ENCODE results near the gene DENND1A. TPM values are rescaled to one million over a fixed set of nuclear protein-coding genes. Genes with fewer than 3 reads are reported as not detected.

The DENND1A gene
- total and polyA plus RNA-seq, 2 of the 13 experiments (the other 11 are each of a cell fraction or from before 2014, with no cell fraction given): 14.8 to 30.1 TPM

DNA sequence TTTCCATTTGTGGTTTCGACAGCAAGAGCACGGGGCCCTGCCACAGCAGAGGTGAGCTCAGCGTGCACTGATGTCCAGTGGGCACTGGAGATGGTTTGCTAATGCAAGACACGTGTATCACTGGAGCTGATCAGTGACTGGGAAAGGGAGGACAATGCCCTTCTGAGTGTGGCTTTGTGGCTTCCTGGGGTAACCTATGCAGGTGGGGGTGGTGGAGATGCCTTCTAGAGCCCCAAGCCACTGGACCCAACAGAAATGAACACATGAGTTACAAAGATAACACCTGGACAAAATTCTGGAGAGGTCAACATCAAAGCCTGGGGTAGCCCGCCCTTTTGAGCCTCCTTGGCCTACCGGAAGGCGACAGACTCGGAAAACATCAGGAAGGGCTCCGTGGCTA is 312.6 kb downstream of the DENND1A start:
- no peak overlapping the region for H2AFZ ChIP-seq (ENCODE audit: low read length)
- ChIA-PET CTCF (ENCODE audit: low intra/inter-chr PET ratio, low total read pairs) (no interaction called here), POLR2A (no interaction called here)
- no peak for ATAC-seq
- no peak overlapping the region for H3K4me2 ChIP-seq (ENCODE audit: low read depth, low read length)
- in situ Hi-C loops (cut with HindIII; ENCODE audit: extremely low pct_ligation_motif_present, low pct_unique_long_range_greater_than_20kb) (no loop called here), intact Hi-C loops (cut with micrococcal nuclease; ENCODE audit: unreplicated experiment) (no loop called here)
- H4K20me1 ChIP-seq (ENCODE audit: insufficient read depth, low read length): no peaks in the 10 kb centered on the region
- no peak for FAIRE-seq
- no peaks in the 10 kb centered on the region for H3K79me2 ChIP-seq (ENCODE audit: insufficient read depth, low read length)
- H3K4me1 ChIP-seq (ENCODE audit: insufficient read depth, low read length): no peaks in the 10 kb centered on the region
- H3K36me3 ChIP-seq (replicated peaks in 1 of 2; ENCODE audit: control insufficient read depth in 1 of 2, insufficient read depth in 2 of 2, low read length in 2 of 2): peaks cover 3 to 26% of the 10 kb centered on the region in 2 experiments; a peak in 3 of 5 replicates
- H3K9ac ChIP-seq (ENCODE audit: insufficient read depth, low read depth, low read length): no peak overlapping the region
- H3K9me3 ChIP-seq (ENCODE audit: low read length): no peaks in the 10 kb centered on the region
- BruUV-seq (replicated peaks): no TSS peak
- no peak overlapping the region for H3K27ac ChIP-seq (ENCODE audit: extremely low read length, insufficient read depth, low read length)
- no peak overlapping the region for H3K4me3 ChIP-seq (replicated peaks in 1 of 3; ENCODE audit: insufficient read depth in 1 of 3, low read depth in 2 of 3, low read length in 3 of 3)
- no peaks in the 10 kb centered on the region for H3K27me3 ChIP-seq (ENCODE audit: control insufficient read depth in 1 of 2, insufficient read depth in 2 of 2, low read length in 2 of 2)
- no peak for DNase-seq (ENCODE audit: low spot score)
- WGBS (ENCODE audit: low lambda C conversion rate): 99% methylated on average over 8 of the region's 9 CpGs
- TF ChIP-seq ZNF567 (CRISPR knock-in tag; IDR thresholded peaks at IDR 0.05; ENCODE audit: borderline replicate concordance): no peak
- no peak for TF ChIP-seq RXRA (CRISPR knock-in tag; IDR thresholded peaks at IDR 0.05)
- TF ChIP-seq ZNF670 (CRISPR knock-in tag; IDR thresholded peaks at IDR 0.05; ENCODE audit: borderline replicate concordance): no peak
- no peak for TF ChIP-seq ZNF24 (IDR thresholded peaks at IDR 0.05)
- TF ChIP-seq, protein P1, sequence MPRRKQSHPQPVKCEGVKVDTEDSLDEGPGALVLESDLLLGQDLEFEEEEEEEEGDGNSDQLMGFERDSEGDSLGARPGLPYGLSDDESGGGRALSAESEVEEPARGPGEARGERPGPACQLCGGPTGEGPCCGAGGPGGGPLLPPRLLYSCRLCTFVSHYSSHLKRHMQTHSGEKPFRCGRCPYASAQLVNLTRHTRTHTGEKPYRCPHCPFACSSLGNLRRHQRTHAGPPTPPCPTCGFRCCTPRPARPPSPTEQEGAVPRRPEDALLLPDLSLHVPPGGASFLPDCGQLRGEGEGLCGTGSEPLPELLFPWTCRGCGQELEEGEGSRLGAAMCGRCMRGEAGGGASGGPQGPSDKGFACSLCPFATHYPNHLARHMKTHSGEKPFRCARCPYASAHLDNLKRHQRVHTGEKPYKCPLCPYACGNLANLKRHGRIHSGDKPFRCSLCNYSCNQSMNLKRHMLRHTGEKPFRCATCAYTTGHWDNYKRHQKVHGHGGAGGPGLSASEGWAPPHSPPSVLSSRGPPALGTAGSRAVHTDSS (CRISPR knock-in tag; conservative IDR thresholded peaks at IDR 0.05): no peak
- TF ChIP-seq, protein P2, sequence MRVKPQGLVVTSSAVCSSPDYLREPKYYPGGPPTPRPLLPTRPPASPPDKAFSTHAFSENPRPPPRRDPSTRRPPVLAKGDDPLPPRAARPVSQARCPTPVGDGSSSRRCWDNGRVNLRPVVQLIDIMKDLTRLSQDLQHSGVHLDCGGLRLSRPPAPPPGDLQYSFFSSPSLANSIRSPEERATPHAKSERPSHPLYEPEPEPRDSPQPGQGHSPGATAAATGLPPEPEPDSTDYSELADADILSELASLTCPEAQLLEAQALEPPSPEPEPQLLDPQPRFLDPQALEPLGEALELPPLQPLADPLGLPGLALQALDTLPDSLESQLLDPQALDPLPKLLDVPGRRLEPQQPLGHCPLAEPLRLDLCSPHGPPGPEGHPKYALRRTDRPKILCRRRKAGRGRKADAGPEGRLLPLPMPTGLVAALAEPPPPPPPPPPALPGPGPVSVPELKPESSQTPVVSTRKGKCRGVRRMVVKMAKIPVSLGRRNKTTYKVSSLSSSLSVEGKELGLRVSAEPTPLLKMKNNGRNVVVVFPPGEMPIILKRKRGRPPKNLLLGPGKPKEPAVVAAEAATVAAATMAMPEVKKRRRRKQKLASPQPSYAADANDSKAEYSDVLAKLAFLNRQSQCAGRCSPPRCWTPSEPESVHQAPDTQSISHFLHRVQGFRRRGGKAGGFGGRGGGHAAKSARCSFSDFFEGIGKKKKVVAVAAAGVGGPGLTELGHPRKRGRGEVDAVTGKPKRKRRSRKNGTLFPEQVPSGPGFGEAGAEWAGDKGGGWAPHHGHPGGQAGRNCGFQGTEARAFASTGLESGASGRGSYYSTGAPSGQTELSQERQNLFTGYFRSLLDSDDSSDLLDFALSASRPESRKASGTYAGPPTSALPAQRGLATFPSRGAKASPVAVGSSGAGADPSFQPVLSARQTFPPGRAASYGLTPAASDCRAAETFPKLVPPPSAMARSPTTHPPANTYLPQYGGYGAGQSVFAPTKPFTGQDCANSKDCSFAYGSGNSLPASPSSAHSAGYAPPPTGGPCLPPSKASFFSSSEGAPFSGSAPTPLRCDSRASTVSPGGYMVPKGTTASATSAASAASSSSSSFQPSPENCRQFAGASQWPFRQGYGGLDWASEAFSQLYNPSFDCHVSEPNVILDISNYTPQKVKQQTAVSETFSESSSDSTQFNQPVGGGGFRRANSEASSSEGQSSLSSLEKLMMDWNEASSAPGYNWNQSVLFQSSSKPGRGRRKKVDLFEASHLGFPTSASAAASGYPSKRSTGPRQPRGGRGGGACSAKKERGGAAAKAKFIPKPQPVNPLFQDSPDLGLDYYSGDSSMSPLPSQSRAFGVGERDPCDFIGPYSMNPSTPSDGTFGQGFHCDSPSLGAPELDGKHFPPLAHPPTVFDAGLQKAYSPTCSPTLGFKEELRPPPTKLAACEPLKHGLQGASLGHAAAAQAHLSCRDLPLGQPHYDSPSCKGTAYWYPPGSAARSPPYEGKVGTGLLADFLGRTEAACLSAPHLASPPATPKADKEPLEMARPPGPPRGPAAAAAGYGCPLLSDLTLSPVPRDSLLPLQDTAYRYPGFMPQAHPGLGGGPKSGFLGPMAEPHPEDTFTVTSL (CRISPR knock-in tag; IDR thresholded peaks at IDR 0.05; ENCODE audit: borderline replicate concordance): no peak
- TF ChIP-seq FOXO1 (CRISPR knock-in tag; IDR thresholded peaks at IDR 0.05): no peak
- TF ChIP-seq, protein P3, sequence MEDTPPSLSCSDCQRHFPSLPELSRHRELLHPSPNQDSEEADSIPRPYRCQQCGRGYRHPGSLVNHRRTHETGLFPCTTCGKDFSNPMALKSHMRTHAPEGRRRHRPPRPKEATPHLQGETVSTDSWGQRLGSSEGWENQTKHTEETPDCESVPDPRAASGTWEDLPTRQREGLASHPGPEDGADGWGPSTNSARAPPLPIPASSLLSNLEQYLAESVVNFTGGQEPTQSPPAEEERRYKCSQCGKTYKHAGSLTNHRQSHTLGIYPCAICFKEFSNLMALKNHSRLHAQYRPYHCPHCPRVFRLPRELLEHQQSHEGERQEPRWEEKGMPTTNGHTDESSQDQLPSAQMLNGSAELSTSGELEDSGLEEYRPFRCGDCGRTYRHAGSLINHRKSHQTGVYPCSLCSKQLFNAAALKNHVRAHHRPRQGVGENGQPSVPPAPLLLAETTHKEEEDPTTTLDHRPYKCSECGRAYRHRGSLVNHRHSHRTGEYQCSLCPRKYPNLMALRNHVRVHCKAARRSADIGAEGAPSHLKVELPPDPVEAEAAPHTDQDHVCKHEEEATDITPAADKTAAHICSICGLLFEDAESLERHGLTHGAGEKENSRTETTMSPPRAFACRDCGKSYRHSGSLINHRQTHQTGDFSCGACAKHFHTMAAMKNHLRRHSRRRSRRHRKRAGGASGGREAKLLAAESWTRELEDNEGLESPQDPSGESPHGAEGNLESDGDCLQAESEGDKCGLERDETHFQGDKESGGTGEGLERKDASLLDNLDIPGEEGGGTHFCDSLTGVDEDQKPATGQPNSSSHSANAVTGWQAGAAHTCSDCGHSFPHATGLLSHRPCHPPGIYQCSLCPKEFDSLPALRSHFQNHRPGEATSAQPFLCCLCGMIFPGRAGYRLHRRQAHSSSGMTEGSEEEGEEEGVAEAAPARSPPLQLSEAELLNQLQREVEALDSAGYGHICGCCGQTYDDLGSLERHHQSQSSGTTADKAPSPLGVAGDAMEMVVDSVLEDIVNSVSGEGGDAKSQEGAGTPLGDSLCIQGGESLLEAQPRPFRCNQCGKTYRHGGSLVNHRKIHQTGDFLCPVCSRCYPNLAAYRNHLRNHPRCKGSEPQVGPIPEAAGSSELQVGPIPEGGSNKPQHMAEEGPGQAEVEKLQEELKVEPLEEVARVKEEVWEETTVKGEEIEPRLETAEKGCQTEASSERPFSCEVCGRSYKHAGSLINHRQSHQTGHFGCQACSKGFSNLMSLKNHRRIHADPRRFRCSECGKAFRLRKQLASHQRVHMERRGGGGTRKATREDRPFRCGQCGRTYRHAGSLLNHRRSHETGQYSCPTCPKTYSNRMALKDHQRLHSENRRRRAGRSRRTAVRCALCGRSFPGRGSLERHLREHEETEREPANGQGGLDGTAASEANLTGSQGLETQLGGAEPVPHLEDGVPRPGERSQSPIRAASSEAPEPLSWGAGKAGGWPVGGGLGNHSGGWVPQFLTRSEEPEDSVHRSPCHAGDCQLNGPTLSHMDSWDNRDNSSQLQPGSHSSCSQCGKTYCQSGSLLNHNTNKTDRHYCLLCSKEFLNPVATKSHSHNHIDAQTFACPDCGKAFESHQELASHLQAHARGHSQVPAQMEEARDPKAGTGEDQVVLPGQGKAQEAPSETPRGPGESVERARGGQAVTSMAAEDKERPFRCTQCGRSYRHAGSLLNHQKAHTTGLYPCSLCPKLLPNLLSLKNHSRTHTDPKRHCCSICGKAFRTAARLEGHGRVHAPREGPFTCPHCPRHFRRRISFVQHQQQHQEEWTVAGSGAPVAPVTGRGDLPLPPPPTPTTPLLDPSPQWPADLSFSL (CRISPR knock-in tag; IDR thresholded peaks at IDR 0.05): no peak
- TF ChIP-seq, protein P4, sequence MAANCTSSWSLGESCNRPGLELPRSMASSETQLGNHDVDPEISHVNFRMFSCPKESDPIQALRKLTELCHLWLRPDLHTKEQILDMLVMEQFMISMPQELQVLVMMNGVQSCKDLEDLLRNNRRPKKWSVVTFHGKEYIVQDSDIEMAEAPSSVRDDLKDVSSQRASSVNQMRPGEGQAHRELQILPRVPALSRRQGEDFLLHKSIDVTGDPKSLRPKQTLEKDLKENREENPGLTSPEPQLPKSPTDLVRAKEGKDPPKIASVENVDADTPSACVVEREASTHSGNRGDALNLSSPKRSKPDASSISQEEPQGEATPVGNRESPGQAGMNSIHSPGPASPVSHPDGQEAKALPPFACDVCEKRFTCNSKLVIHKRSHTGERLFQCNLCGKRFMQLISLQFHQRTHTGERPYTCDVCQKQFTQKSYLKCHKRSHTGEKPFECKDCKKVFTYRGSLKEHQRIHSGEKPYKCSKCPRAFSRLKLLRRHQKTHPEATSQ (CRISPR knock-in tag; IDR thresholded peaks at IDR 0.05; ENCODE audit: borderline replicate concordance): no peak
- no peak for TF ChIP-seq RBAK (CRISPR knock-in tag; IDR thresholded peaks at IDR 0.05)
